Activated CD4-positive, alpha-beta T cell treated with anti-CD3 and anti-CD28 coated beads, Interleukin-2, amount 10 ng/mL, durations not matched to agents 24 days and 14 days (primary cell): ENCODE results near the gene SLC1A5. TPM values are rescaled to one million over a fixed set of nuclear protein-coding genes. Genes with fewer than 3 reads are reported as not detected.

Experiments
- DNase-seq: peaks from one replicate; pipeline ENCODE4 v3.0.0; 2022
- H3K27ac Mint-ChIP-seq: one replicate; pipeline ENCODE4 v1.8.0; 2022; ENCODE audit warnings: mild to moderate bottlenecking, mixed read lengths
- H3K27me3 Mint-ChIP-seq: one replicate; pipeline ENCODE4 v1.8.0; 2022; ENCODE audit warnings: mixed read lengths
- H3K36me3 Mint-ChIP-seq: one replicate; pipeline ENCODE4 v1.8.0; 2022; ENCODE audit warnings: low read depth, mild to moderate bottlenecking, mixed read lengths
- H3K4me1 Mint-ChIP-seq: one replicate; pipeline ENCODE4 v1.8.0; 2021; ENCODE audit warnings: mixed read lengths
- H3K4me3 Mint-ChIP-seq: one replicate; pipeline ENCODE4 v1.8.0; 2022; ENCODE audit warnings: mild to moderate bottlenecking, moderate library complexity, mixed read lengths
- H3K9me3 Mint-ChIP-seq: one replicate; pipeline ENCODE4 v1.8.0; 2021; ENCODE audit warnings: mixed read lengths
- intact Hi-C: fragments of 100-400 bp; cut with micrococcal nuclease; formaldehyde crosslinking; loops from one replicate; pipeline ENCODE4 v1.15.1; 2023
- total RNA-seq: library from RNA; stranded (reverse); gene quantifications from 2 replicates; pipeline ENCODE4 v1.2.3, GENCODE V29; 2022

SLC1A5 gene
- total RNA-seq, 1 donor from 2014 or later = 224 TPM

DNA sequence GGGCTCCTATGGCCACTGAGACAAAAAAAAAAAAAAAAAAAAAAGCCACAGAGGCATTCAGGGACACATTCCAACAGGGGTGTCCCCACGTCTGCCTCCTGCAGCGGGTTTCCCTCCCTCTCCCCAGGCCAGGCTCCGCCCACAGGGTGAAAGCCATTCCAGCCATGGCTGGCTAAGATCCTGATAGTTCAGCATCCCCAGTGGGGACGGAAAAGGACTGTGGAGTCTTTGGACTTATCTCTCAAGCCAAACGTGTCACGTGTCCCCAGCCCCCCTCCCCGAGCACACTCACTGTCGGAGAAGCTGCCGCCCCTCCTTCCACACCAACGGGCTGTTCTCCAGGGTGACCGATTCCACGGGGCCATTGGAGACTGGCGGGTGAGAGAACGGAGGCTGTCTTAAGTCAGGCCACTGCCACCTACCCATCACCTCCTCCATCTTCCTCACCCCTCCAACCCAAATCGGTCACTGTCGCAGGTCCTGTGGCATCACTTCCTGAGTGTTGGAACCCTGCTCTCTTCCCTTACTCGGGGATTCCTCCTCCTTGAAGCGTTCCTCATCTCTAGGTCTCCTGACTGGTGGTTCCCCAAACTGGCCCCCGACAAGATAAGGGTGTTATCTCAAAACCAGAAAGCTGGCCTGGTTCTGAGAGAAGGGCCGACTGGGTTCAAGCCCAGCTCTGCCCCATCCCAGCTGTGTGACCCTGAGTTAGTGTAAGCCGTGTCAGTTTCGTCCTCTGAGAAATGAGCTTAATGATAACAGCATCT lies 51.7 kb downstream of the SLC1A5 start:
- no peak overlapping the region for H3K27ac Mint-ChIP-seq
- peaks cover 48% of the 10 kb centered on the region for H3K36me3 Mint-ChIP-seq
- H3K4me3 Mint-ChIP-seq = no peak overlapping the region
- no peaks in the 10 kb centered on the region for H3K27me3 Mint-ChIP-seq
- intact Hi-C loops = no loop called here
- no peaks in the 10 kb centered on the region for H3K9me3 Mint-ChIP-seq
- peaks cover 12% of the 10 kb centered on the region for H3K4me1 Mint-ChIP-seq
- no peak for DNase-seq

GRCh38 chr19:46733690-46734292 lies 54.6 kb downstream of the SLC1A5 start:
- H3K4me3 Mint-ChIP-seq = no peak overlapping the region
- H3K27ac Mint-ChIP-seq = no peak overlapping the region
- peaks cover 17% of the 10 kb centered on the region for H3K4me1 Mint-ChIP-seq
- H3K27me3 Mint-ChIP-seq = no peaks in the 10 kb centered on the region
- H3K36me3 Mint-ChIP-seq = peaks cover 60% of the 10 kb centered on the region
- no peaks in the 10 kb centered on the region for H3K9me3 Mint-ChIP-seq
- no peak for DNase-seq
- intact Hi-C loops = no loop called here

GRCh38 chr19:46732966-46733689 lies 55.3 kb downstream of the SLC1A5 start:
- Mint-ChIP-seq H3K27me3 (no peaks in the 10 kb centered on the region), H3K4me1 (peaks cover 20% of the 10 kb centered on the region), H3K36me3 (peaks cover 61% of the 10 kb centered on the region), H3K9me3 (no peaks in the 10 kb centered on the region), H3K27ac (no peak overlapping the region), H3K4me3 (no peak overlapping the region)
- intact Hi-C loops = no loop called here
- DNase-seq = no peak

- no peak for DNase-seq
- intact Hi-C loops = no loop called here
- Mint-ChIP-seq H3K4me3 (peak overlapping the region; percentile 1), H3K9me3 (no peaks in the 10 kb centered on the region), H3K4me1 (peaks cover 20% of the 10 kb centered on the region), H3K27ac (peak overlapping the region; percentile 55), H3K27me3 (no peaks in the 10 kb centered on the region), H3K36me3 (peaks cover 57% of the 10 kb centered on the region)
Observed at GRCh38 chr19:46732172-46732938, 56.0 kb downstream of the SLC1A5 start.

- Mint-ChIP-seq H3K27ac (peak overlapping the region; percentile 55), H3K36me3 (peaks cover 58% of the 10 kb centered on the region), H3K9me3 (no peaks in the 10 kb centered on the region), H3K4me3 (no peak overlapping the region), H3K27me3 (no peaks in the 10 kb centered on the region), H3K4me1 (peaks cover 20% of the 10 kb centered on the region)
- no peak for DNase-seq
- intact Hi-C loops = no loop called here
Observed at GRCh38 chr19:46731584-46731983, 56.8 kb downstream of the SLC1A5 start.

DNA sequence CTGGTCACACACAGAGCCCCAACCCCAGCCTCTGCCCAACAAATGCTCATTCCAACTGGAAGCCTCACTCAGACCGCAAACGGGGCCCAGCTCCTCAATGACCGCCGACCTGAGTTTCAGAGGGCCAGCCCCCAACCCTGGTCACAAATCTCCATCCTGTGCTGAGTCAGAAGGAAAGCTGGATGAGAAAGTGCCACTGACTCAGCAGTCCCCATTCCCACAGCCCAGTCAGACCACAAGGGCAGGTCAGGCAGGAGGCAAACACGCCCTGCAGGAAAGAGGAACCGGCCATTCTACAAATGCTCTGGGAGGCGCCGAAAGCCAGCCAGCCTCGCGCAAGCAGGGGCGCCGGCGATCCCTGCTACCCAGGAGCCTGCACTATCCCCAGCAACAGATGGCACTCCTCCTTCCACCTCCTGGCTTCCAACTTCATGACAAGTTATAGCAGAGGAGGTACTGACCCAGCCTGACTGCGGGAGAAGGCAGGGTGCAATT lies 57.3 kb downstream of the SLC1A5 start:
- Mint-ChIP-seq H3K4me3 (no peak overlapping the region), H3K27me3 (no peaks in the 10 kb centered on the region), H3K36me3 (peaks cover 60% of the 10 kb centered on the region), H3K4me1 (peaks cover 20% of the 10 kb centered on the region), H3K27ac (peak overlapping the region; percentile 48), H3K9me3 (no peaks in the 10 kb centered on the region)
- intact Hi-C loops = no loop called here
- no peak for DNase-seq

DNA sequence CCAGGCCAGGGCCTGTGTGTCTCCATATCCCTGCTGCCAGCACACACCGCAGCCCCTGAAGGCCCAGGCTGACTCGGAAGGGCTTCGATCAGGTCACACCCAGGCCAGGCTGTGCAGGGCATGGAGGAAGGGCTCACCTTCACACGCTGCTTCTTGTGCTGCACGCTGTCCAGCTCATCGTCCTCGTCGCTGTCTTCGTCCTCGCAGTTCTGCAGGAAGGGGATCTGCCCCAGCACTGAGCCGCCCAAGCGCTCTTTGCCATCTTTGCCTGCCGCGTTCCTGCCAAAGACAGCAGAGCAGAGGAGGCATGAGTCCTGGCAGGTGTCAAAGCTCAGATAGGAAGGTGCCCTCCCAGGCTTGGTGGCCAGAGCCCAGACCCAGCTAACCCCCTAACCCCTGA lies 57.8 kb downstream of the SLC1A5 start:
- intact Hi-C loops = no loop called here
- Mint-ChIP-seq H3K4me3 (no peak overlapping the region), H3K27me3 (no peaks in the 10 kb centered on the region), H3K4me1 (peaks cover 20% of the 10 kb centered on the region), H3K9me3 (no peaks in the 10 kb centered on the region), H3K27ac (peak overlapping the region; percentile 48), H3K36me3 (peaks cover 65% of the 10 kb centered on the region)
- no peak for DNase-seq

DNA sequence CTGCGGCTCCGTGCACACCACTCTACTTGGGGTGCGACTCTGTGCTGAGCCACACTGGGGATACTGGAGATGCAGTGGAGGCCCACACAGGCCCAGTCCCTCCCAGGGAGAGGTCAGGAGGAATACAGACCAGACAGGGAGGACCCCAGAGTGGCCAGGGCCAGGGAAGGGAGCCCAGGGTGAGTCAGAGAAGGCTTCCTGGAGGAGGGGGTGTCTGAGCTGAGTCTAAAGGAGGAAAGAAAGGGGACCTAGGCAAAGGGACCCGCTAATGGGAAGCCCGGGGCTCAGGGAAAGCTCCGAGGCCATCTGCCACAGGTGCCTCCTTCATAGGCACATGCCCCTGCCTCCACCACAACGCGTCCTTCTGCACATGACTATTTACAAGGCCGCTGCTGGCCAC lies 58.2 kb downstream of the SLC1A5 start:
- H3K27ac Mint-ChIP-seq = no peak overlapping the region
- no peaks in the 10 kb centered on the region for H3K9me3 Mint-ChIP-seq
- H3K36me3 Mint-ChIP-seq = peaks cover 66% of the 10 kb centered on the region
- intact Hi-C loops = no loop called here
- no peaks in the 10 kb centered on the region for H3K27me3 Mint-ChIP-seq
- no peak overlapping the region for H3K4me3 Mint-ChIP-seq
- DNase-seq = no peak
- H3K4me1 Mint-ChIP-seq = peaks cover 20% of the 10 kb centered on the region

- Mint-ChIP-seq H3K36me3 (peaks cover 65% of the 10 kb centered on the region), H3K27ac (no peak overlapping the region), H3K9me3 (no peaks in the 10 kb centered on the region), H3K4me1 (peaks cover 20% of the 10 kb centered on the region), H3K4me3 (no peak overlapping the region), H3K27me3 (no peaks in the 10 kb centered on the region)
- intact Hi-C loops = no loop called here
- DNase-seq = no peak
Observed at GRCh38 chr19:46729696-46730095, 58.7 kb downstream of the SLC1A5 start.

- peak; percentile 95 for DNase-seq
- Mint-ChIP-seq H3K9me3 (no peaks in the 10 kb centered on the region), H3K27ac (no peak overlapping the region), H3K4me3 (no peak overlapping the region), H3K4me1 (peaks cover 20% of the 10 kb centered on the region), H3K36me3 (peaks cover 63% of the 10 kb centered on the region), H3K27me3 (no peaks in the 10 kb centered on the region)
- intact Hi-C loops = loop anchor here (1.0 kb wide), 1 partner anchor 25 kb away; no protein-coding TSS in a partner anchor
Observed at GRCh38 chr19:46728693-46729339, 59.6 kb downstream of the SLC1A5 start.

DNA sequence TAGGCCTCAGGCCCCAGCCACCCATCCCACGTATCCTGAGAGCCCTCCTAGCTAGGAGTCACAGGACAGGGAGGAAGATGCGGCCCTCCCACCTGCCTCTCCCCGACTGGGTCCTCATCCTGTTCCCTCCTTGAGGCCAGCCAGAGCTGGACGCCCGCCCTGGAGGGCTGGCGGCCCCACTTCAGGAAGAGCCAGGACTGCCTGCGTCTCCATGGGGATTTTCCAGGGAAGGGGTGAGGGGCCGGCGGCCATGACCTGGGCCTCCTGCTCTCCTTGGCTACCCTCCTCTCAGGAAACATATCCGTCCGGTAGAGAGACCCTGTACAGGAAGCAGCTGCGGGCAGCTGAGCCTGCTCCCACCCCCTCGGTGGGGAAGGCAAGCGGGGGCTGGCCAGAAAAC lies 60.2 kb downstream of the SLC1A5 start:
- DNase-seq = no peak
- no peak overlapping the region for H3K27ac Mint-ChIP-seq
- H3K4me1 Mint-ChIP-seq = peaks cover 20% of the 10 kb centered on the region
- intact Hi-C loops = loop anchor here (1.0 kb wide), 1 partner anchor 24 kb away; no protein-coding TSS in a partner anchor
- no peak overlapping the region for H3K4me3 Mint-ChIP-seq
- H3K36me3 Mint-ChIP-seq = peaks cover 61% of the 10 kb centered on the region
- no peaks in the 10 kb centered on the region for H3K9me3 Mint-ChIP-seq
- H3K27me3 Mint-ChIP-seq = no peaks in the 10 kb centered on the region

DNA sequence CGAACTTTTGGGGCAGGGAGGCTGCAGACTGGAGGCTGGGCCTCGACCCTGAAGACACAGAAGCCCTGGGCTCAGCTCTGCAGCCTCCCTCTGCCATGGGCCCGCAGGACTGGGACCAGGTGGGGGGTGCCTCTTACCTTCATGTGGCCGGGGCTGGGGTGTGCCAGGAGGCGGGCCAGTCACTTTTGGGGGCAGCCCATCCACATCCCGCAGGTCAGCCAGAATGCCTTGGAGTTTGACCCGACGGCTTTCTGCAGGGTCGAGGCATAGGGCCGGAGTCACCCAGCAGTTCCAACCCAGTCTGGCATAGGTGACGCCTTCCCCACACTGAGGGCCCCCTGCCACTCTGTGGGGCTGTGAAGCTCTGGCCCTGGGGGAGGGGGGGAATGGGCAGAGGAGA lies 60.6 kb downstream of the SLC1A5 start:
- no peak overlapping the region for H3K4me3 Mint-ChIP-seq
- no peaks in the 10 kb centered on the region for H3K27me3 Mint-ChIP-seq
- no peak overlapping the region for H3K27ac Mint-ChIP-seq
- intact Hi-C loops = loop anchor here (1.0 kb wide), 1 partner anchor 23 kb away; no protein-coding TSS in a partner anchor
- H3K36me3 Mint-ChIP-seq = peaks cover 57% of the 10 kb centered on the region
- H3K9me3 Mint-ChIP-seq = no peaks in the 10 kb centered on the region
- no peak for DNase-seq
- peaks cover 20% of the 10 kb centered on the region for H3K4me1 Mint-ChIP-seq

GRCh38 chr19:46726971-46727501 lies 61.4 kb downstream of the SLC1A5 start:
- H3K4me1 Mint-ChIP-seq = peaks cover 21% of the 10 kb centered on the region
- H3K27ac Mint-ChIP-seq = no peak overlapping the region
- no peaks in the 10 kb centered on the region for H3K9me3 Mint-ChIP-seq
- H3K36me3 Mint-ChIP-seq = peaks cover 56% of the 10 kb centered on the region
- DNase-seq = no peak
- H3K27me3 Mint-ChIP-seq = no peaks in the 10 kb centered on the region
- H3K4me3 Mint-ChIP-seq = no peak overlapping the region
- intact Hi-C loops = no loop called here
